ENCODE data around the gene CHIT1. TPM values are rescaled to one million over a fixed set of nuclear protein-coding genes. Genes with fewer than 3 reads are reported as not detected.

The CHIT1 gene
- total RNA-seq, 1 experiment from 2014 or later, result not detected

GRCh38 chr1:203189951-203190352 lies 39.5 kb downstream of the CHIT1 start:
- no peak for DNase-seq (ENCODE audit: low spot score)

DNA sequence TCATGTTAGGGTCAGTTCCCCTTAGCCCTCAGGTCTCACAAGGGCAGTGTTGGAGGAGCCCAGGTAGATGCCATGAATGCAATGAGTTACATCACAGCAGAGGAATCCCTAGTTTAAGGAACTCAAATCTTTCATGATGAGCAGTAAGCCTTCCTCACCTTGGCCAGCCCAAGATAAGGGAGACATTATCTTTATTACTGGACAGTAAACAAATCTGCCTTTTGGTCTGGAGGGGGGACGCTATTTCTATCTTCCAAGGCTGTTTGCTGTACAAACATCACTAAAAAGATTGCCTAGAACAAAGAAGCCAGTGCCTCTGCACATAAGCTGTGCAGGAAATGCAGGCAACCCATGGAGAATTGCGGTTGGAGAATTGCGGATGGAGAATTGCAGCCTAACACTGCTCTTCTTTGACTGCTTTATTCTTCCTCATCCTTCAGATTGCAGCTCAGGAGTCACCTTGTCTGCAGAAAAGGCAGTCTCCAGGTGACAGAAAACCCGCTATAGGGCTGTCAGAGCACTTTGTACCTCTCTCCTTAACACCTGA lies 40.7 kb downstream of the CHIT1 start:
- DNase-seq (ENCODE audit: low spot score), result no peak

- DNase-seq (ENCODE audit: low spot score), result no peak
Observed at GRCh38 chr1:203187689-203188264, 41.7 kb downstream of the CHIT1 start.

GRCh38 chr1:203187304-203187685 lies 42.2 kb downstream of the CHIT1 start:
- no peak for DNase-seq (ENCODE audit: low spot score)

DNA sequence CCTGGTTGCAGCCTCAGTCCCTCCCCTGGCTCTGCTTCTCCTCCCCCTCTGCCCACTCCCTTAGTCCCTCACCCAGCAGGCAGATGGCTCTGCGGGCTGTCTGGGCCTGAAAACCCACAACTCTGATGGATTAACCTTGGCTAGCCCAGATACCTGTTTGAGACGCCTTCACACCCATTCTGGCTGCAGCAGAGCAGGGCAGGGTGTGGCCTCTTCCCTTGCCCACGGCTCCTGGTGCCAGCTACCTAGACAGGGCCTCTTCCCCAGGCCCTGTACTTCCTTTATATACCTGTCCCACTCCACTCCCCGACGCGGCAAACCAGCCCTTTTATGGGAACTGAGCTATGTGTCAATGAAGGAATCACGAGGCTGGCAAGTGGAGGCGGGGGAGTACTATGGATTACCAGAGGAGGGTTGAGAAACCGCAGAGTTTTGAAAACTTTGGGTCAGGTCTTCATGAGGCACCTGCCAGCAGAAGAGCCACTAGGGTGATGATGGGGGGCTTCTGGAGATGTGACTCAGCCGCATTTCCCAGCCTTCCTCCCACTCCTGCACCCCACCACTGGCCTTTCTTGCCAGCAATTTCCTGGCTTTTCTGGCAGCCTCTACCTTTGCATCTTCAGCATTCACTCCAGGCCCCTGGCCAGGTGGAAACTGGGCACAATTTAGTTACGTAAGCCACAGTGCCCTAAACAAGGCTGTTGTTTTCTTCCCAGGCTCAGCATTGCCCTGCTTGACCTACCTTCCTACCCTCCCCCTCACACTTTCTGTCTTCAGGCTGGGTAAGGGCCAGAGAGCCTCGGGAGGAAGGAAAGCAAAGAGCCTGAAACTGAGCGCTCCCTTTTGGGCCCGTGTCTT lies 42.8 kb downstream of the CHIT1 start, which contains the start of gene CHI3L1:
CHI3L1 (minus strand) TSS at position 259 of the 858 bp plus-strand sequence; CDS start at position 178, 81 bp downstream.
- no peak for DNase-seq (ENCODE audit: low spot score)

DNA sequence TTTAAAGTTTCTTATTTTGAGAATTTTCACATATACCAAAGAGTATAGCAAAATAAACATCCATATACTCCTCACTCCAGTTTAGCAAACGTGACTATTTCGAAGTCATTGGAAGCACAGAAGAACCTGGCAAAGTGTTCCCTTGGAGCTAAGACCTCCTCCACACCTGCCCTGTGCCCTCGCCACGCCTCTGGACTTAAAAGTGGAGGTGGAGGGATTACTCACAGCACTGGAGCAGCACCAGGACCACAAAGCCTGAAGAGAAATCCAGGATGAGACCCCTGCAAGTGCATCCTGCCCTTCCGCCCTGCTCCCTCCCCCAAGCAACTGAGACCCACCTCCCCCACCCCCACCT lies 43.4 kb downstream of the CHIT1 start:
- DNase-seq (ENCODE audit: low spot score), result no peak

GRCh38 chr1:203185585-203185984 lies 43.9 kb downstream of the CHIT1 start:
- no peak for DNase-seq (ENCODE audit: low spot score)

- no peak for DNase-seq (ENCODE audit: low spot score)
Observed at GRCh38 chr1:203185061-203185461, 44.4 kb downstream of the CHIT1 start.

DNA sequence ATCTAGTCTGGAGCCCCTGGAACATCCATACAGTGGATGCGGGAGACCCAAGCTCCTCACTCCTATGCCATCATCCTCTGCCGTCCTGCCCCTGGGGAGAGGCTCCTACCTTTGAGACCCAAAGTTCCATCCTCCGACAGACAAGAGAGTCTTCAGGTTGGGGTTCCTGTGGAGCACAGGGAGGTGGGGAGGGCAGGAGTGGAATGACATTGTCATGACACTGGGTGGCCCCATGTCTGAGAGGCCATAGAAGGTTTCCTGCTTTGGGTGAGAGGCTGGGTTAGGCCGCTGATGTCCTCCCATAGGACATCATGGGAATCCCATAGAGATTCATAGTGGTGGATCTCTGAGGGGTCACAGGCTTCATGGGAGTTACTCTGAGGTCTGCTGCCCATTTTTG lies 45.0 kb downstream of the CHIT1 start:
- DNase-seq (ENCODE audit: low spot score), result no peak

DNA sequence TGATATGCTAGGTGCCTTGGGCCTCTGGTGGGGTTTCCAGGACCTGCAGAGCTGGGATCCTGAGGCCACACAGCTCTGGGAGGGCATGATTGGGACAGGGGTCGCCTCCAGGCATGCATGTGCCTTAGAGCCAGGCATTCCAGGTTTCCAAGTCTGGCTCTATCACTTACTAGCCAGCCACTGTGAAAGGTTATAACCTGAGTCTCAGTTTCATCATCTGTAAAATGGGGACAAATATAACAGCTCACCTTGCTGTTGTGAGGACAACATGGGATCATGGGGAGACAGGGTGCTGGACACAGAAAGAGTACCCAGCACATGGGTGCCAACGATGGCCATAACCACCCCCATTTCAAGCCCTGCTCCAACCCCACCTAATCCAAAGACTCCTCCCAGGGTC lies 45.6 kb downstream of the CHIT1 start:
- DNase-seq (ENCODE audit: low spot score), result no peak

DNA sequence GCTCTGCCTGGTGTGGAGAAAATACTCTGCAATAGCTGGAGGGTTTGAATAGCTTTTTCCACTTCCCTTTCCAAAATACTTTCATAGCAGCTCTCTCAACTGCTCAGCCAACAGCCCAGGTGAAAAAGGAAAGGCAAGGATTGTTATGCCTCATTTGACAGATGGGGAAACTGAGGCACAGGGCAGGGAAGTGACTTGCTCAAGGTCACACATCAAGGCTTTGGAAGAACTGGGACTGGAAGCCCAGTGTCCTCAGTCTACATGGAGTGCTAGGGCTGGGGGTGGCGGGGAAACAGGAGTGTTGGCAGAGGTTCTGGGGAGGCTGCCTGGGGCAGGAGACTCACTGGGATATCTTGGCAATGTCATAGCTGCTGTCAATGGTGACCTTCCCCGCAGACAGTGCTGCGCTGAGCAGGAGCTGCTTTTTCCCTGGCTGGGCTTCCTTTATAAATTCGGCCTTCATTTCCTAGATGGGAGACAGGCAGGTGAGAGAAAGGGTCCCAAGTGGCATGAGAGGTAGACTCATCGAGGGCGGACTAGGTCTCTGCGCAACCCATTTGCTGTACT lies 47.0 kb downstream of the CHIT1 start:
- no peak for DNase-seq (ENCODE audit: low spot score)

DNA sequence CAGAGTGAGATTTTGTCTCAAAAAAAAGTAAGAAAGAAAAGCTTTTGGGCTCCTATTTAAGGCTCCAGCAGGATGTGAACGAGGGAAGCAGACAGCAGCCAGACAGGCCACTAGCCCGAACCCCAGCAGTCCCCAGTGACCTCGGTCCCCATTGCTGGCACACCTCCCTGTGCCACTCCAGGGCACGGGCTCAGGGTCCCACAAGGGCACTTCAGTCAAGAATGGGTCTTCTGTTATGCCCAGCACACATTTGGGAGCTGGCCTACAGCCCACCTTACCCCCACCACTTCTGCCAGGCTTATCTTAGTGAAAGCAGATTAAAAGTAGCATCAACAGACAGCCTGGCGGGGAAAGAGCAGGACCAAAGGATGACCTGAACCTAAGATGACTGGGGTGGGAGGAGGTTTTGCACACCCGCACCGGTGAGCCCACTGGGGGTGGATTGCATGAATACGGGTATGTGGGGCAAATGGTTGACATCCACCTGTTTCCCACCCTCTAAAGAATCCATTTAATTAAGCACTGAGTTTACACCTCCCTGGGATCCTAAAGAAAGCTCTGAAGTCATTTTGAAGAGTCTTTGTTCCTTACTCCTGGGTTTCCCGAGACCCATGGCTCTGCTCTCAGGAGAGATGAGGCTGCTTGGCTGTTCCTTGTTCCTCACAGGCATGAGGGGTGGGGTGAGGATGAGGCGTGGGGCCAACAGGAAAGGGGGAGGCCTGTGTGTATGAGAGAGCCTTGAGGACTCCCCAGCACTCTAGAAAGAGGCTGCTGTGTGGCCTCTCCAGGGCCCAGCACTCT lies 47.7 kb downstream of the CHIT1 start:
- DNase-seq (ENCODE audit: low spot score), result no peak

DNA sequence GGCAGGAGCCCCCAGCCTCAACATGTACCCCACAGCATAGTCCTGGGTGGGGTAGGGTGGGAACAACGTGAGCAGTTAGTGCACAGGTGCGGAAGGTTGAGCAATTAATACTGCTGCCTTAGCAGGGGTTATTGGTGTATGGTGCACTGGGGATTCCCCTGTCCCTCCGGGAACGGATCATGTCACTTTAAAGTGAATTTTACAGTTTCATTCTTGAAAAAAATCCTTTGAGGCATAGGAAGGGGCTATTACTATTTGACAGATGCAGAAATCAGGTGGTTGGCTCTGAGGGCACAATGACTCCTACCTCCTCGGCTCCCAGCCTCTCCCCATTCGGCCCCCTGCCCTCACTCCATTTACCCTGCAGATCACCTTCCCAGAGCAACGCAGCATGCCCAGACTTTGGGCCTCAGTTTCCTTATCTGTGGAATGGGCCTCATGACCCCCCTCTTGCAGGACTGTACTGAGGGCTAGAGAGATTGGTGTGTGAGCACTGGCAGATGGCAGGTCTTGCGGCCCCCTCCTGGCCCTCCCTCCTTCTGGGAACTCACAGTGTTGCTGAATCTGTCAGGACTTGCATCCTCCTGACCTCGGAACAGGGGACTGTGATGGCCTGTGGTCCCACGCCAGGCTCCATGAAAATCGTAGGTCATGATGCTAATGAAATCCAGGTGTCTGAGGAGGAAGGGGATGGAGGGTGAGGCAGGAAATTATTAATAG lies 48.7 kb downstream of the CHIT1 start:
- DNase-seq (ENCODE audit: low spot score), result no peak

DNA sequence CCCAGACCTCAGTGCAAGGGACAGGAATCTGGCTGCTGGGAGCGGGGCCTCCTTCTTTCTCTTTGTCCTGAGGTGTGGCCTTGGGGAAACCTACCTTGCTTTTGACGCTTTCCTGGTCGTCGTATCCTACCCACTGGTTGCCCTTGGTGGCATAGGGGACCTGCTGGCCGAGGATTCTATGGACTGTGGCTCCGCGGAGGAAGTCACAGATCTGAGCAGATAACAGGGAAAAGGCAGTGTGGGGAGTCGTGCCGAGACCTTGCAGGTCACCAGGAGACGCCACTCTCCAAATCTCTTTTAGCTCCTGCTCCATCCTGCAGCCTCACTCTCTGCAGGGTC lies 49.8 kb downstream of the CHIT1 start:
- DNase-seq (ENCODE audit: low spot score), result no peak

- DNase-seq (ENCODE audit: low spot score), result no peak
Observed at GRCh38 chr1:203178821-203179666, 50.4 kb downstream of the CHIT1 start.

DNA sequence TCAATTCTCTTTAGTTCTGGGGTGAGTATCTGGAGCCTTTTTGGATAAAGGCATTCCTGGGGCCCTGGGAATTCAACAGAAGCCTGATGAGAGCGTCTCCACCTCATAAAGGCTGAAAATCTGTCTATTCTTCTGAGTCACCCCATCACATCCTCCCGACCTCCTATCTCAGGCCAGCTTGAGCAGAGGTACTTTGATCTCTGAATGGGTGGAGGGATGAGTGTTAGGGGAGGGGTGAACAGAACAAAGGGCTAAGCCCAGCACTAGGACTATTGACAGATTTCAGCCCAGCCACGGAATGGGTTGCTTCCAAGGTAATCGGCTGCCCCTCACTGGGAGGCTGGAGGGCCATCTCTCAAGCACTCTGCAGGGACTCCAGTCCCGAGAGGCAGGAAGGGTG lies 51.4 kb downstream of the CHIT1 start:
- DNase-seq (ENCODE audit: low spot score), result no peak

- DNase-seq (ENCODE audit: low spot score), result no peak
Observed at GRCh38 chr1:203177470-203178039, 51.9 kb downstream of the CHIT1 start.

DNA sequence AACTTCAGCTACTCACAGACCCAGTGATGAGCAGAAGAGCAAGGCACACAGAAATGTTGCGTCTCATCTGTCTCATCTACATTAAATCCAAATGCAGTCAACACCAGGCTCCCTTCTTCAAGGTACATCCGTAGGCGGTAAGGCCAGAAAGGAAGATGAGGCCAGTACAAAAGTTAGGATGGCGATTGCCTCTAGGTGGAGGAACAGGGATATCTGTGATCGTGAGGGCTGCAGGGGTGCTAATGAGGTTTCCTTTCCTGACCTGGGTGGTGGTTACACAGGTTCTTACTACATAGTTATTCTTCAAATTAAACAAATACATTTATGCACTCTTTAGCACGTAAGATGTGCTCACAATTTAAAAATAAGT lies 52.5 kb downstream of the CHIT1 start:
- DNase-seq (ENCODE audit: low spot score), result no peak

DNA sequence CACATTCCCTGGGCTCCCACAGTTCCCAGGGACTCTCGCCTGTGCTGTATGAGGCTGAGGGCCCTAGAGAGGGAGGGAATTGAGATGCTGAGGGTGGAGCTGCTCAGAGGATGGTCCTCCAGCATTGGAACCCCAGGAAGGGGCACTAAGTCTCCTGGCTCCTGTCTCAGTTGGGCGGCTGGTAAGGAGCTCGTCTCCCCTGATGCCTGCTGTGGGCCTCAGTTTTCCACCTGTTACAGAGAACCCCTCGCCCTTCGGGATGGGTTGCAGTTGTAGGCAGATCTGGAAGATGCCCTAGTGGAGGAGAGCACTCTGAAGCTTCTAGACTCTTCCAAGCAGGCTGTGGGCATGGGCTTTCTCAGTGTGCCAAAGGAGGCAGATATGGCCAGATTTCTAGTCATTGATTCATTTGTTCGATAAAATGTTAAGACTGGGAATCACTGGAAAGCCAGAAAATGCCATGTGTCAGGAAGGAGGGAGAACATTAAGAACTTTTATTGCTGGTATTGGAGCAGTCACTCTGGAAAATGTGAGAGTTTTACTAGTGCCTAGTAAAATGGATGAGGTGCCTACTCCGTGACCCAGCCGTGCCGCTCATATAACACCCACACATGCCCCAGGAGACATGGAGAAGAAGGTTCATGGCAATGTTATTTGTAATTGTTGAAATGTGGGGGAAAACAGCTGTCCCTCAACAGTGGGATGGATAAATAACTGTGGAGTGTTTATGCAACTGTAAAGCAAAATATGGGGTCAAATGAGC lies 53.0 kb downstream of the CHIT1 start:
- no peak for DNase-seq (ENCODE audit: low spot score)

All from HT-29 (cell line).